ENCODE data around the gene FRMD4B. TPM values are rescaled to one million over a fixed set of nuclear protein-coding genes. Genes with fewer than 3 reads are reported as not detected.

Gene FRMD4B
- total RNA-seq, 4 donors from 2014 or later, result 34.9 to 70.0 (median 38.5) TPM

- TF ChIP-seq, protein P1, sequence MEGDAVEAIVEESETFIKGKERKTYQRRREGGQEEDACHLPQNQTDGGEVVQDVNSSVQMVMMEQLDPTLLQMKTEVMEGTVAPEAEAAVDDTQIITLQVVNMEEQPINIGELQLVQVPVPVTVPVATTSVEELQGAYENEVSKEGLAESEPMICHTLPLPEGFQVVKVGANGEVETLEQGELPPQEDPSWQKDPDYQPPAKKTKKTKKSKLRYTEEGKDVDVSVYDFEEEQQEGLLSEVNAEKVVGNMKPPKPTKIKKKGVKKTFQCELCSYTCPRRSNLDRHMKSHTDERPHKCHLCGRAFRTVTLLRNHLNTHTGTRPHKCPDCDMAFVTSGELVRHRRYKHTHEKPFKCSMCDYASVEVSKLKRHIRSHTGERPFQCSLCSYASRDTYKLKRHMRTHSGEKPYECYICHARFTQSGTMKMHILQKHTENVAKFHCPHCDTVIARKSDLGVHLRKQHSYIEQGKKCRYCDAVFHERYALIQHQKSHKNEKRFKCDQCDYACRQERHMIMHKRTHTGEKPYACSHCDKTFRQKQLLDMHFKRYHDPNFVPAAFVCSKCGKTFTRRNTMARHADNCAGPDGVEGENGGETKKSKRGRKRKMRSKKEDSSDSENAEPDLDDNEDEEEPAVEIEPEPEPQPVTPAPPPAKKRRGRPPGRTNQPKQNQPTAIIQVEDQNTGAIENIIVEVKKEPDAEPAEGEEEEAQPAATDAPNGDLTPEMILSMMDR (IDR thresholded peaks at IDR 0.05; ENCODE audit: low read depth), result no peak
These were observed 25.2 kb downstream of the FRMD4B start for GRCh38 chr3:69360690-69361089.

GRCh38 chr3:69359916-69360315 is 26.0 kb downstream of the FRMD4B start:
- TF ChIP-seq, protein P1 (IDR thresholded peaks at IDR 0.05; ENCODE audit: low read depth), result no peak

- TF ChIP-seq, protein P1 (IDR thresholded peaks at IDR 0.05; ENCODE audit: low read depth), result no peak
These were observed 26.5 kb downstream of the FRMD4B start for GRCh38 chr3:69359339-69359893.

GRCh38 chr3:69357196-69357595 is 28.7 kb downstream of the FRMD4B start:
- TF ChIP-seq, protein P1 (IDR thresholded peaks at IDR 0.05; ENCODE audit: low read depth), result no peak

GRCh38 chr3:69354948-69355347 is 30.9 kb downstream of the FRMD4B start:
- TF ChIP-seq, protein P1 (IDR thresholded peaks at IDR 0.05; ENCODE audit: low read depth), result no peak

GRCh38 chr3:69353503-69353902 is 32.4 kb downstream of the FRMD4B start:
- TF ChIP-seq, protein P1 (IDR thresholded peaks at IDR 0.05; ENCODE audit: low read depth), result no peak

GRCh38 chr3:69353088-69353478 is 32.8 kb downstream of the FRMD4B start:
- TF ChIP-seq, protein P1 (IDR thresholded peaks at IDR 0.05; ENCODE audit: low read depth), result no peak

All from subcutaneous adipose tissue (tissue), 4 donors.